Cardiac fibroblast (primary cell): ENCODE data around the gene CTF1.

ENCODE experiments used
- DNase-seq, 2 donors: peaks; one replicate each; pipeline versions ENCODE4 v3.0.0 to v3.0.0-alpha.2; 2010; ENCODE audit warnings: low read depth in 2 of 2
- H3K4me3 ChIP-seq, 2 donors: replicated peaks in 1 of 2; 1 replicate in 1 of 2; 2 replicates in 1 of 2; pipeline ENCODE4 v1.5.1; 2011; ENCODE audit warnings: low read depth in 2 of 2, low read length in 2 of 2, mild to moderate bottlenecking in 2 of 2, moderate library complexity in 1 of 2
- CTCF ChIP-seq: IDR thresholded peaks from one replicate; pipeline ENCODE4 v1.5.1; 2011; ENCODE audit warnings: low read depth, mild to moderate bottlenecking, low read length, inconsistent platforms

The CTF1 gene

GRCh38 chr16:30876867-30877266 is 19.5 kb upstream of the CTF1 start:
- no peak for TF ChIP-seq CTCF
- peak overlapping the region in 1 of 2 donors; percentile 1 for H3K4me3 ChIP-seq
- no peak for DNase-seq

- no peak overlapping the region for H3K4me3 ChIP-seq
- TF ChIP-seq CTCF: no peak
Measured at GRCh38 chr16:30882429-30883310, 13.7 kb upstream of the CTF1 start.

GRCh38 chr16:30884760-30885159 is 11.7 kb upstream of the CTF1 start:
- no peak for DNase-seq
- H3K4me3 ChIP-seq: no peak overlapping the region
- TF ChIP-seq CTCF: no peak

More at GRCh38 chr16:30882429-30883310, 13.7 kb upstream of the CTF1 start:
- no peak for DNase-seq

GRCh38 chr16:30885196-30885595 is 11.2 kb upstream of the CTF1 start:
- DNase-seq: no peak
- TF ChIP-seq CTCF: no peak
- no peak overlapping the region for H3K4me3 ChIP-seq

- H3K4me3 ChIP-seq: no peak overlapping the region
- TF ChIP-seq CTCF: no peak
Measured at GRCh38 chr16:30886145-30886544, 10.3 kb upstream of the CTF1 start.

GRCh38 chr16:30887927-30888326 is 8.5 kb upstream of the CTF1 start:
- no peak overlapping the region for H3K4me3 ChIP-seq
- no peak for DNase-seq
- TF ChIP-seq CTCF: no peak

More at GRCh38 chr16:30886145-30886544, 10.3 kb upstream of the CTF1 start:
- no peak for DNase-seq
